ENCODE measurements around the gene FAM200C. TPM values are rescaled to one million over a fixed set of nuclear protein-coding genes. Genes with fewer than 3 reads are reported as not detected.

Gene FAM200C
- total RNA-seq, 4 donors from 2014 or later = 0.51 to 1.1 (median 0.86) TPM

GRCh38 chr5:160369990-160370712 is 29.7 kb downstream of the FAM200C start, which contains the start of gene C1QTNF2:
Gene C1QTNF2, minus strand, starts transcription at chr5:160370626. Its CDS starts 15,615 bp downstream, at chr5:160355011.
- ATAC-seq = peak in 1 of 2 donors; percentile 62
- intact Hi-C loops (cut with DNase I; ENCODE audit: low total_unique reads) = no loop called here

DNA sequence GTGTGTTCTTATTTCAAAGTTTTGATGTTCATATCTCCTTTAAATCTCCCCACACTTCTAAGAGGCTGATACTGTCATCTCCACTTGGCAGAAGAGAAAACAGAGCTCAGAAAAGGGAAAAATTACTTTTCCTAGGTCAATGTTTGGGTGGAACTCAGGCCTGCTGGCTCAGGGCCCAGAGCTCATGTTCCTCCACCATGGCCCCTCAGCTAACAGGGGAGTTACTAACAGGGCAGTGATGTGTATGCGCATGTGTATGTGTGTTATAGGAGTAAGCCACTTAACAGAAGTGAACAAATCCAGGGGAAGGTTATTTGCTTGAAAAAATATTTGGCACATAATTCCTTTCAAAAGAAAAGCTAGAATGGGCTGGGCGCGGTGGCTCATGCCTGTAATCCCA is 32.0 kb downstream of the FAM200C start:
- intact Hi-C loops (cut with DNase I; ENCODE audit: low total_unique reads) (no loop called here), in situ Hi-C loops (cut with MboI; ENCODE audit: low sequenced_read_pairs in 4 of 4) (no loop called here)
- no peaks in the 10 kb centered on the region for H3K9me3 ChIP-seq
- no peak for TF ChIP-seq POLR2A (IDR thresholded peaks at IDR 0.05)
- TF ChIP-seq CTCF (IDR thresholded peaks at IDR 0.05 in 4 of 5, conservative IDR thresholded peaks at IDR 0.05 in 1 of 5) = no peak
- H3K4me1 ChIP-seq = peaks cover 4 to 13% of the 10 kb centered on the region in 2 donors
- DNase-seq (no peak), ATAC-seq (peak in 1 of 2 donors; percentile 15)
- no peak overlapping the region for H3K4me3 ChIP-seq
- no peak overlapping the region for H3K27ac ChIP-seq
- no peaks in the 10 kb centered on the region for H3K36me3 ChIP-seq
- no peaks in the 10 kb centered on the region for H3K27me3 ChIP-seq

More at GRCh38 chr5:160369990-160370712, 29.7 kb downstream of the FAM200C start, which contains the start of gene C1QTNF2:
- Histone ChIP-seq H3K27me3 (no peaks in the 10 kb centered on the region), H3K27ac (peak within 1 kb of the TSS; percentile 27 to 52 (median 28)), H3K9me3 (no peaks in the 10 kb centered on the region), H3K4me3 (peak within 1 kb of the TSS; percentile 62 to 67 (median 62)), H3K36me3 (no peaks in the 10 kb centered on the region), H3K4me1 (peaks cover 0 to 9% of the 10 kb centered on the region in 2 donors)
- DNase-seq = no peak
- in situ Hi-C loops (cut with MboI; ENCODE audit: low sequenced_read_pairs in 4 of 4) = no loop called here
- TF ChIP-seq POLR2A (IDR thresholded peaks at IDR 0.05) (no peak), CTCF (IDR thresholded peaks at IDR 0.05 in 4 of 5, conservative IDR thresholded peaks at IDR 0.05 in 1 of 5) (no peak)

- no peak overlapping the region for H3K27ac ChIP-seq
- H3K36me3 ChIP-seq = no peaks in the 10 kb centered on the region
- no peak for TF ChIP-seq CTCF (IDR thresholded peaks at IDR 0.05 in 4 of 5, conservative IDR thresholded peaks at IDR 0.05 in 1 of 5)
- no peak for TF ChIP-seq POLR2A (IDR thresholded peaks at IDR 0.05)
- no peak for DNase-seq
- intact Hi-C loops (cut with DNase I; ENCODE audit: low total_unique reads) (no loop called here), in situ Hi-C loops (cut with MboI; ENCODE audit: low sequenced_read_pairs in 4 of 4) (no loop called here)
- no peaks in the 10 kb centered on the region for H3K9me3 ChIP-seq
- peaks cover 10 to 19% of the 10 kb centered on the region in 2 donors for H3K4me1 ChIP-seq
- no peak for ATAC-seq
- H3K4me3 ChIP-seq = no peak overlapping the region
- H3K27me3 ChIP-seq = no peaks in the 10 kb centered on the region
Measured at GRCh38 chr5:160367261-160367660, 32.6 kb downstream of the FAM200C start.

GRCh38 chr5:160366230-160366629 is 33.6 kb downstream of the FAM200C start:
- Histone ChIP-seq H3K27ac (no peak overlapping the region), H3K9me3 (no peaks in the 10 kb centered on the region), H3K4me3 (no peak overlapping the region), H3K36me3 (no peaks in the 10 kb centered on the region), H3K4me1 (peaks cover 10 to 21% of the 10 kb centered on the region in 2 donors), H3K27me3 (no peaks in the 10 kb centered on the region)
- in situ Hi-C loops (cut with MboI; ENCODE audit: low sequenced_read_pairs in 4 of 4) = no loop called here
- DNase-seq (no peak), ATAC-seq (no peak)
- intact Hi-C loops (cut with DNase I; ENCODE audit: low total_unique reads) = no loop called here
- TF ChIP-seq POLR2A (IDR thresholded peaks at IDR 0.05) = no peak
- TF ChIP-seq CTCF (IDR thresholded peaks at IDR 0.05 in 4 of 5, conservative IDR thresholded peaks at IDR 0.05 in 1 of 5) = no peak

All from gastrocnemius medialis (tissue), 4 donors.